Activated T-helper 1 cell treated with anti-CD3 and anti-CD28 coated beads, Interleukin-2, amount 50 U/mL, for 16 hours (primary cell): ENCODE measurements around the gene ARHGAP28.

ENCODE experiments used
- DNase-seq, 2 donors: peaks; one replicate each; pipeline ENCODE4 v3.0.0-alpha.2; 2020; ENCODE audit warnings: low read depth in 1 of 2, low spot score in 1 of 2

ARHGAP28 gene

DNA sequence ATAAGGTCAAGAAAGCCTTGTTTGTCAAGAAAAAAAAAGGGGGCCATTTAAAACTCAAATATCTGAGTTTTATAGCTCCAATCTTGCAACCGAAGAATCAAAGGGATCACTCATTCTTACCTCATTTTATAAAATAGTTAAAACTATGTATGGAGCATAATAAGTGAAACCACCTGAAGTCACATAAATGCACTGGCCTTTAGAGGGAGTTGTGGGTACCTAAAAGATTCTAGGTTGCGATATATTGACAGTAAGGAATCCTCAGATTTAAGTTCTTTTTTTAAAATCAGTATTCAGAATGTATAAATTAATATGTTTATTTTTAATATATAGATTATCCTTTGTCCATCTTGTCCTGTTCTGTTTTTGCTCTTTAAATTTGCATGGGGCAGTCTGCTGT lies 3.4 kb downstream of the ARHGAP28 start:
- no peak for DNase-seq

DNA sequence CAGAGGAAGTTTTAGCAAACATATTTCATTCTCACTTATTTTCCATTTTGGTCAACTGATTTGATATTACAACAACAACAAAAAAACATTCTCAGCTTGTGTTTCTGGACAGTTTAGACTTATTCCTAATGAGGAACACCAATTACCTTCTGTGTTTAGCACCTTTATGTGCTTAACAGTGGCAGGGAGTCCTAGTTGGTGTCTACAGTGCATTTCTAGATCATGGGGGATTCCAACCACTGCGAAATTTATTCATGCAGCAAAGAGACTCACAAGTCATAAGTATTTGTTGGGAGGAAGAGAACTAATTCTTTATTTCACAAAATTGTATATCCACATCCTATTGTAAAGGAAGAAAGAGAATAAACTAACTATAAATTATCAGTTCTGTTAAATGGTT lies 4.2 kb downstream of the ARHGAP28 start:
- no peak for DNase-seq

DNA sequence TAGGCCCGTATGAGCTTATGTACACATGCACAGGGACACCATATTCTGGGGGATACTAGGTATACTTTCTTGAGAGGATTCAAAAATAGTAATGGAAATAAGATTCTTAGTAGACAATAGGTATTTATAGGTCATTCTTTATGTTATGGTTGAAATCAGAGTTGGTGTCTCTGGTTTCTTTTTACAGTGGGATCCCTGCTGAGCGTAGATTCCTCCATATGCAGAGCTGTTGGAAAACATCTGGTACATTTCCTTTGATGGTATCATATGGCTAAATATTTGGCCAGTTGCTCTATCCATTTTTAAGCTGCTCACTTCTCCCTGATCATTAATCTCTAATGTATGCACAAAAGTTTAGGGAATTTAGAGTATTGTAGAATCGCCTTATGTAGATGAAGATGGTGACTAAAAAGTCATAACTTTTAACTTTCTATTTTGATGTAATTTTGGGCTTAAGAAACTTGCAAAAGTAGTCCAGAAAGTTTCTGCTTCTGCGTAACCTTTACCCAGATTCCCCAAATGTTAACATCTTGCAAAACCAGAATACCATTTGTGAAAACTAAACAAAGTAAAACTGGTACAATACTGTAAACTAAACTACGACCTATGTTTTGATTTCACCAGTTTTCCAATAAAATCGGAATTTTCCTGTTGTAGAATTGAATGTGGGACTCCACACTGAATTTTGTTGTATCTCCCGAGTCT lies 5.4 kb downstream of the ARHGAP28 start:
- no peak for DNase-seq

DNA sequence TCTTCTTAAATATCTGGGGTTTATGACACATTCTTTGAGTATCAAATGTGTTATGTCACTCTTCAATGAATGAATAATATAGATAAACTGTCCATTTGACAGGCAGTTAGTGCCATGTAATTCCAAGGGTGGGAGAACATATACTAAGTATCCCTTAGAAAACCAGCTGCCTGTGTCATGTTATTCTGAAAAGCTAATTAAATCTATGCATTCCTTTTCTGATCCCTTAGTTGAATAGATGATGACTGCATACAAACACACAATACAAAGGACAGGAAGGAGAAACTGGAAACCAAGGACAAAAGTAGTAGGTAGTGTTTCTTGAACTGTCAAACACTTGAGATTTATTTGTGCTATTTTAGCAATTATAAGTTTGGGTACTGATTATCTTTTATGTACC lies 8.3 kb downstream of the ARHGAP28 start:
- DNase-seq, result no peak

DNA sequence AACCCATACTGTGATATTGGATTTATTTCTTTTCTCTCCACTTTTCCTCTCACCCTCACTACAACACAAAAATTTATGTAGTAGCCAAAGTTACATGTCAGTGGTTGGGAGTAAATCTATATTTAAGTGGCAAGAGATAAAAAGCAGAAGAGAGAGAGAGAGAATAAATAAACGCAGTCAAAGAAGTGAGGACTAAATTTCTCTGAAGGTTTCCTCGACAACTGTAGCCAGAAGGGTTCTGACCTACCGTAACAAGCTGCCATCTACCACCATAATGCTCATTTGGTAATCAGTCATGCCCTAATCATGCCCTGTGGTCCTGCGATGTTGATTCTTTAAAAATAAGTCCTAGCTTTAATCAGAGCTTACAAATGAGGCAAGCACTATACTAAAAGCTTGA lies 9.1 kb downstream of the ARHGAP28 start:
- DNase-seq, result no peak

DNA sequence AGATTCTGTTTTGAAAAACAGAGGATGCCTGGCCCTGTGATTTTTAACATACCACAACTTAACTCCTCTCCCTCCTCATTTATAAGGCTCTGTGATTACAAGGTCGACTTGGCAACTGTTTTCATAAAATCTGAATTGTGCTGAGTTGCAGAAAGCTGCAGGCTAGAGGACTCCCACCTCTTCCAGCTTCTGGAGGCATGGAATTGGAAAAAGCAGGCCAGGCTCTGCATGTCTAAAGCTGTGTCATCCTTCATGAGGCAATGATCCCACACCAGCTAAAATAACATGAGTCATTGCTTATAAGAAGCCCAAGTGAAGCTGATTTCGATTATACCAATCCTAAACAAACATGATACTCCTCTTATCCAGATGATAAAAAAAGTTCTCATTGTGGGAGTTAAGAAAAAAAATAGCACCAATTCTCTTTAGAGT lies 11.7 kb downstream of the ARHGAP28 start:
- DNase-seq, result no peak

DNA sequence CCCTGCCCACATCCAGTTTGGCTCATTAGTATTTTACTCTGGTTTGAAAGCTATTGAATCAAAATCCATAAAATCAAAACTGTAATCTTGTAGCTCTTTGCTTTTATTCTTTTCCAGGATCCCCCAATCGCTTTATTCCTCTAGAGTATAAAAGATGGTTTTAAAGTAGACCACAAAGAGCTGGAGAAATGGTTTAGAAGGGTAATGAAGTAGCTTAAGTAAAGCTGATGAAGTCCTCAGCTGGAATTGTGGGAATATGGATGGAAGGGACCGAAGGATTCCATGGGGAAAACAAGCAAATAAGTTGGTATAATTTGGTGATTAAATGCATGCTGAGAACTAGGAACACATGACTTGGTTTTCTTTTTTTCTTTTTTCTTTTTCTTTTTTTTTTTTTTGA lies 12.3 kb downstream of the ARHGAP28 start:
- DNase-seq, result no peak

DNA sequence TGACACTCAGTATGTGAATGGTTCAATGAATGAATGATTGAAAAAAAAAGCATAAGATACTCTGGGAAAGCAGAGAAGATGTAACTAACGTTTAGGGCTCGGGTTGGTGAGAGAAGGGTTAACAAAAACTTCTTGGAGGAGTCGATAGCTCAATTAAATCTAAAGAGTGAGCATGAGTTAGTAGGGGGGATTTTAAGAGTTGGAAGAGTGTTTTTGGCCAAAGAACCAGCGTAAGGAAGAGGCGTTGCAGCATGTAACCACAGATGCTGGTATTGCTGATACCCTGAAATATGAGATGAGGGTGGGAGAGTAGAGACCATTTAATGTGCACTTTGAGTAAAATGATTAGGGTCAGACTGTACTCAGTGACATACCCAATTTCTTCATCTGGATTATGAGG lies 14.5 kb downstream of the ARHGAP28 start:
- DNase-seq, result no peak

DNA sequence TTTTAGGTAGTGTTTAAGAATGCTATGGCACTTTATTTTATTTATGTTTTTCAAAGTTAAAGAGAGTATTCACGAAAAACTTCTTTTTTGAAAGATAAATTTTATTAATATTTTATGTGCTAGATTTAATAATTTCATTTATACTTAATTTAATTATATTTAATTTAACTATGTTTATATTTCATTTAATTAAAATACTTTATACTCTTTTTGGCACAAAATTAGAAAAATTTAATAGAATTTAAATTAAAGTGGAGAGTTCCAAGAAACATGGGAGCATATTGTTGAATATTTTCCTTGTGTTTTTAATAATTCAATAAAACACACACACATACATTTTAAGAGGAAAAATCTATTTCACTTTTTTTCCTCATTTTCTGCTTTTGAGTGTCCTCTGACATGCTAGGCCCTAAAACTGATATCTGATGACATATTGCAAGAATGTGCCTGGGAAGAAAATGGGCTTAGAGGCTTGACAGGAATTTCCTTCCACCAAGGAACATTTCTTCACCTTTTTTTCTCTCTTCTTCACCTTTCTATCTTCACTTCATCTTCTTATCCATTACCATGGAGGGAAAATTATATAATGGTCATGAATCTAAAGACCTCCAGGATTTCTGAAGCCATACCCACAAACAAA lies 15.4 kb downstream of the ARHGAP28 start:
- no peak for DNase-seq

DNA sequence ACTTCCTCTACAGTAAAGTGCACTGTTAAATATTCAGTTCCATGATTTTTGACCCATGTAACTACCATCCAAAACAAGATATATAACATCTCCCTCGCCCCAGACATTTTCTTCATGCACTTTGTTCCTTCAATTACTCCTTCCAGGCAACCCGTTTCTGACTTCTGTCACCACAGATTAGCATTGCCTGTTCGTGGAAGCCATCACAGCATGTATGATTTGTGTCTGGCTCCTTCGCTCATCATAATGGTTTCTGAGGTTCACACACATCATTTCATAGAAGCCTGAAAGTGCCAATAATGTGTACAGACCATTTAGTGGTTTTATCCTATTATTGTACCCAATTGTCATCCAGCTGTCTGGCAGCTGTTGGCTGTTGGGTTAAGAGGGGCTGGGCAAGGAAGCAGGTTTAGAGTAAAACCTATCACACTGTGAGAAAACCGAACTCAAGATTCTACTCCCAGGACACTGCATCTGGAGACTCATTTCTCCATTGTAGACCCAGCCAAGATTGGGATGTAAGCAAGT lies 16.1 kb downstream of the ARHGAP28 start:
- no peak for DNase-seq

DNA sequence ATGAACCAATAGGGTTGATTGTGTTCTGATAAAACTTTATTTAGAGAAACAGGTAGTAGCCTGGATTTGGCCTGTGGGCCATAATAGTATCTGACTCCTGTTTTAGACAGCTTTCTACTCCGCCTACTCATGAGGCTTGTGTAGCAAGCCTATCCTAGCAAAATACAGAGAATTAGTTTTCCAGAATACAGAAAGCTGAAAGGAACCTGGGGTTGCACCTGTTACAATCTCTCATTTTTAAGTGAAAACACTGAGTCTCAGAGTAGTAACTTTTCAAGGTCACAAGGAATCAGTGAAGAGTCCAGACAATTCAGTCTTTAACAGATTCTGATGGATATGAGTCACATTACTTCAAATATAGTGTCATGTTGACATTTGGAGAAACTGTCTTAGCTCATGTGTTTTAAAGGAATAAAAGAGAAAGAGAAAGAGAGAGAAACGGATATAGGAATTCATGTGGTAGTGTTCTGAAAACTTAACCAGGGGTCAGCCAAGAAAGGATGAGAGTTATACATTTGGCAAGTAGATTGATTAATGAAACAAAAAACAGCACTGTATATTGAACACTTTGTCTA lies 17.0 kb downstream of the ARHGAP28 start:
- DNase-seq, result no peak

DNA sequence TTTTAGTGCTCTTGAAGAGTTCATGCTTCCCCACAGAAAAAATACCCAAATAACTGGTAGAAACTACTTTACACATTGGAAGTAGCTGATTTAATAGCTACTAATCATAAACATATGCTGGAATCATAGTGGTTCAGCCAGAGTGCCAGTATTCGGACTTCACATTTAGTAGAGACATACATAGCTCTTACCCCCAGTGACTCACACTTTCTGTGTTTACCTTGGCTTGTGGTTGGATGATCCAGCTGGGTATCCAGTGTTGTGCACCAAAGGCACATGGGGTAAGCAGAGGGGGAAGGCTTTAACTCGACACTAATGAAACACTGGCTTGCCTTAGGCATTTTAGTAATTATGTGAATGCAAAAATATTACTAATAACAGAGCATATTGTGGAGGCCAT lies 18.1 kb downstream of the ARHGAP28 start:
- no peak for DNase-seq

DNA sequence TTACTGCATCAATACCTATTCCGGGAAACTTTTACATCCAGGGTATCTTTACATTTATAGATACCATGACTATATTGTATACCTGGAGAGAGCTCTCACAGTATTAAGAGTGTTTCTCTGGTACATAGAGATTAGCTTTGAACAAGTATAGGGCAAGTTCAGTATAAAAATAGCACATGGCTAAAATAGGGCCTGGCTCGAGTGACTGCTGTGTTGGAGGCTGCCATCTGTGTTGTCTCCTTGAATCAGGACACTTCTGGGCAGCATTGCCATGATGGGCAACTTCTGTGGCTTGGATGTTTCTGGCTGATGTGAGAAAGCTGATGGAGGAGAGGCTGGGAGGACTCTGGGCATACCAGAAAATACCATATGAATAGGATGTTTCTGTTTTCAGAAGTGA lies 18.7 kb downstream of the ARHGAP28 start:
- no peak for DNase-seq

DNA sequence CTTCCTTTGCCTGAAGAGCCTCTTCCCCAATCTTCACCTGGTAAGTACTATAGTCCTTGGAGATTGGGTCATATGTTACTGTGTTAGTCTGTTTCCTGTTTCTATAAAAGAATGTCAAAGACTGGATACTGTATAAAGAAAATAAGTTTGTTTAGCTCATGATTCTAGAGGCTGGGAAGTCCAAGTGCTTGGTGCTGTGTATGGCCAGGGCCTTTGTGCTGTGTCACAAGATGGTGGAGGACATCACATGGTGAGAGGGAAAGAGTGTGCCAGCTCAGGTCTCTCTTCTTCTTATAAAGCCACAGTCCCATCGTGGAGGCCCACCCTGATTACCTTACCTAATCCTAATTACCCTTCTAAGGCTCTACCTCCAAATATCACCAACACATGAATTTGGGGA lies 20.9 kb downstream of the ARHGAP28 start:
- DNase-seq, result no peak

DNA sequence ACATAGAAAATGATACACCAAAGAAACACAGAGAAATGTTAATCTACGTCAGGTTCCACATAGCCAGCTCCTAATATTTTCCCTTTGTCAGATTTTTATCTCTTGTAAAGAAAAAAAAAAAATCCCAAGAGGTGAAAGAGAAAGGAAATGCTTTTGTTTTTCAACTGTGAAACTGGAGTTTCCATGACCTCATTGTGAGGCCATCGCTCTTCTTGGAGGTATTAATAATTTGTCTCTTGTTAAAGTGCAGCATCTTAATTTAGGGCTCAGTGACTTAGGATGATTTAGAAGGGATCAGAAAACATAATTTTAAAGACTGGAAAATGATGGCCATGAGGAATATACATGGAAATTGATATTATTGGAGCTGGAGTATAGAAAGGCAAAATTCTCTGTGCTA lies 21.7 kb downstream of the ARHGAP28 start:
- DNase-seq, result no peak

DNA sequence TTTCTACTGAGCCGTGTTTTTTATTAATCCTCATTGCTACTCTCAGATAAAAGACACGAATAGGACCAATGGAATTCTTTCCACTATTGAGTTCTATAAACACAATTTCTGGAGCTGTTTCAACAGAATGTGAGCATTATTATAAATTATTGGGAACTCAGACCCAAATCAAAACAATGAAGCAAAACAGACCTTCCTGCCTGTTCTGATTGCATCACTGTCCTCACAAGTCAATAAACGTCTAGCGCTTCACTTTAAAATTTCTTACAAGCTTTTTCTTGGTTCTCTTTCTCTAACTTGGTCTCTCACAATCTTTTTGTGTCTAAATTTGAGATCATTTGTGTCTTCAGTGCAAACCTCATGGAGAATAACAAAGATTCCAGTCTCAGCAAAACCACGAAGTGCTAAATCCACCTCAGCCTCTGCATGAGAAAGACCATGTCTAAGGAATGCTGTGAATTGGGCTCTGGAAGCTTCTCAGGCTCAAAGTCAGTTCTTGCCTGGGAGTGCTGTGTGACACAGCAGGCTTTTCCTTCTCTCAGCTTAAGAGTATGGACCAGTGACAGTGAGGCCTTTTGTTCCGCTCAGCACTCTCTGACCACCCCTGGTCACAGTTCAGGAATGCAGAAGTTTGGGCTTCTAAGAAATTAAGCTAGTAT lies 22.8 kb downstream of the ARHGAP28 start:
- DNase-seq, result no peak

DNA sequence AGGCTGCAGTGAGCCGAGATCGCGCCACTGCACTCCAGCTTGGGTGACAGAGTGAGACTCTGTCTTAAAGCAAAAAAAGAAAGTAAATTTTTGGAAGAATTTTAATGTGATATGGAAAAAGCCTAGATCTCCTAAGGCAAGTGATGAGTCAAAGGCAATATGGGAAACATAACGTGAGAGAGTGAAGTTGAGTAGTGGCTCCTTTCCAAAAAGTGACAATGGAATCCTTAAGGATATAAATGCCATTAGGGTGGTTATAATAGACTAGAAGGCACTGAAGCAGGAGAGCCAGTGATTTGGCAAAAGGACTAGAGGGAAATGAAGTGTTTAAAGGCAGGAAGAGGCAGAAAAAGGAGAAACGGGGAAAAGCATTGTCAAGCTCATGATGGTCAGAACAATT lies 25.6 kb downstream of the ARHGAP28 start:
- DNase-seq, result no peak

DNA sequence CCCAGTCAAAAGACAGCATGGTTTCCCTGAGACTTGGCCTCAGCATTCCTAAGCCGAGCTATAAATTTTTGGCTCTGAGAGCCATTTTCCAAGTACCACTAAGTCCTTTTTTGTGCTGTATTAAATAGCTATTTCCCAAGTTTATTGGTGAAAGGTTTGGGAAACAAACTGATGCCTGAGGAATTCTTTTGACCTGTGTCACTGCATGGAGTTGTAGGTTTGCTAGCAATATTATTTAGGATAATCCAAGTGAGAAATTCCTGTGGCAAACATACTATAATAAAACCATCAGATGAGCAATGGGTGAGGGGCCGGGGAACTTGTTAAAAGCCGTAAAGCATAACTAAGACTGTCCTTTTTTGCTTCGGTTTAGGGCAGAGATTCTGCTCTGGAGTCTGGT lies 28.4 kb downstream of the ARHGAP28 start:
- no peak for DNase-seq

DNA sequence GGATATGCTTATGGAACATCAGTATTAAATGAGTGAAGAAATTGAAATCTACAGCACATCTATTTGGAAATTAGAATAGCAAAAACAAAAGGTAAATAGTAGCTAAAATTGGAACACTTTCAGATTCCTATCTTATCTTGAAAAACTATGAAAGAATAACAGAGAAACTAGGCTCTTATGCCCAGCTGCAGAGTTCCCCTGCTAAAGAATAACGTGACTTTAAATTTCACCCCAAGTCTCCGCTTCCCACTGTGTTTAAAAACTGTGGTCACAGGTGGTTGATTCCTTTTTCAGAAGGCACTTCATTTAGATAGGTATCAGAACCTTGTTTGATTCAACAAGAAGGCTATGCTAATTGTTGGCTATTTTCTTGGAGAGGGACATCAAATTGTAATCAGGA lies 30.1 kb downstream of the ARHGAP28 start:
- DNase-seq, result no peak

DNA sequence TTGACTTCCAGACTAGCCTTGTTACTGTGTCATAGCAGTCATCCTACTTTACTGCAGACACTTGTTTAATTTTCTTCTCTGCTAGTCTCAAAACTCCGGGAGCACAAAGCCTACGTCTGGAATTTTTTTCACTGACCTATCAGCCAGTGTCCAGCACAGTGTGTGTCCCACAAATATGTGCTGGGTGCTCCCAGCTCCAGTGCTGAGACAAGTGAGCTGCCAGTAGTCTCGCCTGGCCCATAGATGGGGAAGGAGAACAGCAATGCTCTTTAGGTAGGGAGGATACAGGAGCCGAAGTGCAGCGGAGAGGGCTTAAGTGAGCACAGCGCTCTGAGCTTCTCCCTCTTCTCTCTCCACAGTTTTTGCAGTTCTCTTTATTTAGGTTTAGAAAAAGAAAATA lies 34.0 kb downstream of the ARHGAP28 start:
- no peak for DNase-seq

DNA sequence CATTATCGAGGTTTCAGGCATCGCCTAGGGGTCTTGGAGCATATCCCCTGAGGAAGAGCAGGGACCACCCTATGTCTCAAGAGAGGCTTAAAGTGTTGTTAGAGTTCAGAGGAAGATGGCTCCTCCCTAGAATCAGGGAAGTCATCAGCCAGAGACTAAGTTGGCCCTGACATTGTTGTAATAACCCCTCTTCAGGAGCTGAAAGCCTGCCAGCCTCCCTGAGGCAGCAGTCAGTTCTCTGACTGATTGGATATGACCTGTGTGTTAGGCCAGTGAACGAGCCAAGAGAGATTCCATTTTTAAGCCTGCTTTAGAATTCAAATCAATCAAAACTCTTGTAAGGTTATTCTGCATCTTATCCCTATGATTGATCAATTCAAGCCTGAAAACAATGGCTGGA lies 34.9 kb downstream of the ARHGAP28 start:
- DNase-seq, result no peak

DNA sequence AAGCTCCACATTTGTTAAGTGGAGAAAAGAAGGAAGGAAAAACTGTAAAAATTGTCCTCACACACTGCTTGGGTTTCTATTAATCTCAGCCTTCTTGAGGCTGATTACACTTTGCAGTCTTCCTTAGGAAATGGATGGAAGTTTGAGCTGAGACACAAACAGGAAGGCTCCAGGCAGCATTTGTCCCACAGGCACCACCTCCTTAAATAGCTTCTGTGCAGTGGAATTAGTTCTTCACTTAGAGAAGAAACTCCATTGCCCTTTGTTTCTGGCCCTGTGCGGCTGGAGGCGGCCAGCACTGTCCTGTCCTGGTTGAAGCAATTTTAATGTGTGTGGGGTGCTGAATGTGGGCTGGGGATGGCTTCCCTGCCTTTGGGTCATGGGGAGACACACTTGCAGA lies 44.3 kb downstream of the ARHGAP28 start:
- DNase-seq, result no peak
